Measurements from ENCODE around the gene DGKZ. TPM values are rescaled to one million over a fixed set of nuclear protein-coding genes. Genes with fewer than 3 reads are reported as not detected.

Gene DGKZ
- total and polyA plus RNA-seq, 2 experiments from 2014 or later = 45.1 to 170 TPM

DNA sequence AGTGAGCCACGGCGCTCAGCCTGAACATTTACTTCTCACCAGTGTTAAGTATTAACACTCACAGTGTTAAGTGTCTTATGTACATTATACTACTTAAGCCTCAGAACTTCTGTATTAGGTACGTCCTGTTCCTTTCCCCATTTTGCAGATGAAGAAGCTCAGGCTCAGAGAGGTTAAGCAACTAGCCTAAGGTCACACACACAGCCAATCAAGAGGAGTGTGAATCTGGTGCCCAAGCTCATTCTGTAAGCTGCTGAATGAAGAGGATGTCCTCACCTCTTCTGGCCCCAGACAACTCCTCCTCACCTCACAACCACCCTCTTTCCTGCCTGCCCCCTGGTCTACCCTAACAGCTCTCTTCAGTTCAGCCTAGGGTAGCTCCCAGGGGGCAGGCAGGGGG, 39.9 kb upstream of the DGKZ start (continued):
- TF ChIP-seq, protein P1, sequence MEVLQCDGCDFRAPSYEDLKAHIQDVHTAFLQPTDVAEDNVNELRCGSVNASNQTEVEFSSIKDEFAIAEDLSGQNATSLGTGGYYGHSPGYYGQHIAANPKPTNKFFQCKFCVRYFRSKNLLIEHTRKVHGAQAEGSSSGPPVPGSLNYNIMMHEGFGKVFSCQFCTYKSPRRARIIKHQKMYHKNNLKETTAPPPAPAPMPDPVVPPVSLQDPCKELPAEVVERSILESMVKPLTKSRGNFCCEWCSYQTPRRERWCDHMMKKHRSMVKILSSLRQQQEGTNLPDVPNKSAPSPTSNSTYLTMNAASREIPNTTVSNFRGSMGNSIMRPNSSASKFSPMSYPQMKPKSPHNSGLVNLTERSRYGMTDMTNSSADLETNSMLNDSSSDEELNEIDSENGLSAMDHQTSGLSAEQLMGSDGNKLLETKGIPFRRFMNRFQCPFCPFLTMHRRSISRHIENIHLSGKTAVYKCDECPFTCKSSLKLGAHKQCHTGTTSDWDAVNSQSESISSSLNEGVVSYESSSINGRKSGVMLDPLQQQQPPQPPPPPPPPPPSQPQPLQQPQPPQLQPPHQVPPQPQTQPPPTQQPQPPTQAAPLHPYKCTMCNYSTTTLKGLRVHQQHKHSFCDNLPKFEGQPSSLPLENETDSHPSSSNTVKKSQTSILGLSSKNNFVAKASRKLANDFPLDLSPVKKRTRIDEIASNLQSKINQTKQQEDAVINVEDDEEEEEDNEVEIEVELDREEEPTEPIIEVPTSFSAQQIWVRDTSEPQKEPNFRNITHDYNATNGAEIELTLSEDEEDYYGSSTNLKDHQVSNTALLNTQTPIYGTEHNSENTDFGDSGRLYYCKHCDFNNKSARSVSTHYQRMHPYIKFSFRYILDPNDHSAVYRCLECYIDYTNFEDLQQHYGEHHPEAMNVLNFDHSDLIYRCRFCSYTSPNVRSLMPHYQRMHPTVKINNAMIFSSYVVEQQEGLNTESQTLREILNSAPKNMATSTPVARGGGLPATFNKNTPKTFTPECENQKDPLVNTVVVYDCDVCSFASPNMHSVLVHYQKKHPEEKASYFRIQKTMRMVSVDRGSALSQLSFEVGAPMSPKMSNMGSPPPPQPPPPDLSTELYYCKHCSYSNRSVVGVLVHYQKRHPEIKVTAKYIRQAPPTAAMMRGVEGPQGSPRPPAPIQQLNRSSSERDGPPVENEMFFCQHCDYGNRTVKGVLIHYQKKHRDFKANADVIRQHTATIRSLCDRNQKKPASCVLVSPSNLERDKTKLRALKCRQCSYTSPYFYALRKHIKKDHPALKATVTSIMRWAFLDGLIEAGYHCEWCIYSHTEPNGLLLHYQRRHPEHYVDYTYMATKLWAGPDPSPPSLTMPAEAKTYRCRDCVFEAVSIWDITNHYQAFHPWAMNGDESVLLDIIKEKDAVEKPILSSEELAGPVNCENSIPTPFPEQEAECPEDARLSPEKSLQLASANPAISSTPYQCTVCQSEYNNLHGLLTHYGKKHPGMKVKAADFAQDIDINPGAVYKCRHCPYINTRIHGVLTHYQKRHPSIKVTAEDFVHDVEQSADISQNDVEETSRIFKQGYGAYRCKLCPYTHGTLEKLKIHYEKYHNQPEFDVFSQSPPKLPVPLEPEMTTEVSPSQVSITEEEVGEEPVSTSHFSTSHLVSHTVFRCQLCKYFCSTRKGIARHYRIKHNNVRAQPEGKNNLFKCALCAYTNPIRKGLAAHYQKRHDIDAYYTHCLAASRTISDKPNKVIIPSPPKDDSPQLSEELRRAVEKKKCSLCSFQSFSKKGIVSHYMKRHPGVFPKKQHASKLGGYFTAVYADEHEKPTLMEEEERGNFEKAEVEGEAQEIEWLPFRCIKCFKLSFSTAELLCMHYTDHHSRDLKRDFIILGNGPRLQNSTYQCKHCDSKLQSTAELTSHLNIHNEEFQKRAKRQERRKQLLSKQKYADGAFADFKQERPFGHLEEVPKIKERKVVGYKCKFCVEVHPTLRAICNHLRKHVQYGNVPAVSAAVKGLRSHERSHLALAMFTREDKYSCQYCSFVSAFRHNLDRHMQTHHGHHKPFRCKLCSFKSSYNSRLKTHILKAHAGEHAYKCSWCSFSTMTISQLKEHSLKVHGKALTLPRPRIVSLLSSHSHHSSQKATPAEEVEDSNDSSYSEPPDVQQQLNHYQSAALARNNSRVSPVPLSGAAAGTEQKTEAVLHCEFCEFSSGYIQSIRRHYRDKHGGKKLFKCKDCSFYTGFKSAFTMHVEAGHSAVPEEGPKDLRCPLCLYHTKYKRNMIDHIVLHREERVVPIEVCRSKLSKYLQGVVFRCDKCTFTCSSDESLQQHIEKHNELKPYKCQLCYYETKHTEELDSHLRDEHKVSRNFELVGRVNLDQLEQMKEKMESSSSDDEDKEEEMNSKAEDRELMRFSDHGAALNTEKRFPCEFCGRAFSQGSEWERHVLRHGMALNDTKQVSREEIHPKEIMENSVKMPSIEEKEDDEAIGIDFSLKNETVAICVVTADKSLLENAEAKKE (CRISPR knock-in tag; IDR thresholded peaks at IDR 0.05) = no peak
- no peak for TF ChIP-seq ZNF114 (CRISPR knock-in tag; IDR thresholded peaks at IDR 0.05)
- TF ChIP-seq POLR2AphosphoS5 (IDR thresholded peaks at IDR 0.05; ENCODE audit: low read depth) = no peak
- TF ChIP-seq CREB1 (CRISPR knock-in tag; IDR thresholded peaks at IDR 0.05; ENCODE audit: low read depth) = no peak
- TF ChIP-seq NANOG (IDR thresholded peaks at IDR 0.05; ENCODE audit: borderline replicate concordance) = no peak
- TF ChIP-seq EZH2 (IDR thresholded peaks at IDR 0.05; ENCODE audit: low read depth, unreplicated experiment) = no peak
- no peak for TF ChIP-seq EZH2phosphoT487 (IDR thresholded peaks at IDR 0.05; ENCODE audit: unreplicated experiment)
- no peak for TF ChIP-seq STAT1 (IDR thresholded peaks at IDR 0.05; ENCODE audit: unreplicated experiment)
- TF ChIP-seq ZNF331 (CRISPR knock-in tag; IDR thresholded peaks at IDR 0.05; ENCODE audit: low read depth) = no peak
- no peak for TF ChIP-seq CTCF (conservative IDR thresholded peaks at IDR 0.05; ENCODE audit: low read depth in 2 of 2)
- no peak for TF ChIP-seq ETS1 (IDR thresholded peaks at IDR 0.05)
- no peak for TF ChIP-seq JUNB (IDR thresholded peaks at IDR 0.05; ENCODE audit: unreplicated experiment)

Data from GM23338 (cell line).